Stomach (tissue), 9 donors: ENCODE data around the gene CTDSPL. TPM values are rescaled to one million over a fixed set of nuclear protein-coding genes. Genes with fewer than 3 reads are reported as not detected.
A peak's percentile ranks its signal among the peaks of the same experiment; 100 is the strongest.

Experiments used
- DNase-seq, 2 donors: peaks; one replicate each; pipeline versions ENCODE4 v3.0.0 to v3.0.0-alpha.2; 2013 to 2019
- H3K27ac ChIP-seq, 5 donors: fragments of 200-600 bp in 4 of 5; sonication (generic) in 4 of 5; one replicate each; pipeline ENCODE4 v1.5.1; 2013 to 2019; ENCODE audit warnings: mild to moderate bottlenecking in 1 of 5, moderate library complexity in 1 of 5
- H3K27me3 ChIP-seq, 3 donors: fragments of 200-600 bp; sonication (generic); one replicate each; pipeline ENCODE4 v1.5.1; 2017 to 2019; ENCODE audit warnings: mixed run types in 1 of 3
- H3K36me3 ChIP-seq, 4 donors: fragments of 200-600 bp; sonication (generic); 1 replicate in 3 of 4; 2 replicates in 1 of 4; pipeline ENCODE4 v1.5.1; 2016 to 2019
- H3K4me1 ChIP-seq, 4 donors: fragments of 200-600 bp; sonication (generic); one replicate each; pipeline ENCODE4 v1.5.1; 2016 to 2019
- H3K4me3 ChIP-seq, 4 donors: fragments of 200-600 bp; sonication (generic) in 3 of 4; one replicate each; pipeline ENCODE4 v1.5.1; 2016 to 2019; ENCODE audit warnings: mild to moderate bottlenecking in 1 of 4
- H3K9me3 ChIP-seq, 4 donors: fragments of 200-600 bp; sonication (generic); one replicate each; pipeline ENCODE4 v1.5.1; 2016 to 2019
- CTCF ChIP-seq, 7 experiments: fragments of 450-650 bp in 4 of 7; fragments of 200-600 bp in 3 of 7; sonication (generic) in 3 of 7; IDR thresholded peaks; one replicate each; pipeline ENCODE4 v1.5.1; 2016 to 2019; ENCODE audit warnings: antibody characterized with exemption in 7 of 7, control low read depth in 2 of 7, mild to moderate bottlenecking in 1 of 7
- EP300 ChIP-seq: sonication (generic); formaldehyde crosslinking; IDR thresholded peaks from one replicate; pipeline ENCODE4 v1.6.1; 2017; ENCODE audit warnings: antibody characterized with exemption
- POLR2A ChIP-seq, 4 donors: fragments of 450-650 bp; IDR thresholded peaks; one replicate each; pipeline ENCODE4 v1.6.1; 2016; ENCODE audit warnings: antibody characterized with exemption in 4 of 4, control low read depth in 2 of 4, mild to moderate bottlenecking in 1 of 4, moderate library complexity in 1 of 4
- POLR2AphosphoS5 ChIP-seq, 3 donors: sonication (generic); formaldehyde crosslinking; IDR thresholded peaks; one replicate each; pipeline ENCODE4 v1.6.1; 2016; ENCODE audit warnings: antibody characterized with exemption in 3 of 3
- whole genome bisulfite sequencing, 5 donors: extraction: QIAGEN DNeasy Blood & Tissue Kit in 3 of 5; methylation state at CpG; one replicate each; pipeline versions ENCODE4 v1.1.5 to v1.1.7; 2013 to 2018; 5-methylcytosine and 5-hydroxymethylcytosine counted together
- intact Hi-C: fragments of 100-400 bp; cut with DNase I; formaldehyde crosslinking; loops from one replicate; pipeline ENCODE4 v1.15.1; 2023; ENCODE audit warnings: low total_unique reads
- polyA plus RNA-seq, 3 donors: library from polyadenylated mRNA; stranded (reverse); fragments of 200-250 nt; gene quantifications; one replicate each; pipeline ENCODE4 v1.2.3, GENCODE V29; 2013
- total RNA-seq, 5 donors: library from RNA; depleted of rRNA; stranded (reverse); fragments of >200 nt; gene quantifications; one replicate each; pipeline versions ENCODE4 v1.1.0 to v1.2.3, GENCODE V29; 2014 to 2016
- donor health status: healthy with polysubstance abuse.
- donor health status: Bipolar disorder and iron deficiency.
- donor health status: healthy.

CTDSPL gene
- total and polyA plus RNA-seq, 8 donors, result 13.4 to 54.9 (median 30.2) TPM

- WGBS, 5 donors, result 33 to 56% (median 41%) methylated on average over 8 of the region's 8 CpGs
- peaks cover 18 to 72% (median 52%) of the 10 kb centered on the region in 4 donors for H3K4me1 ChIP-seq
- TF ChIP-seq POLR2AphosphoS5 (IDR thresholded peaks at IDR 0.05), result no peak
- peak in 1 of 2 donors; percentile 25 for DNase-seq
- H3K27me3 ChIP-seq, result no peaks in the 10 kb centered on the region
- H3K36me3 ChIP-seq, result peaks cover 0 to 21% (median 10%) of the 10 kb centered on the region in 4 donors
- intact Hi-C loops, result no loop called here
- H3K9me3 ChIP-seq, result no peaks in the 10 kb centered on the region
- peak overlapping the region in 1 of 4 donors; percentile 59 for H3K4me3 ChIP-seq
- H3K27ac ChIP-seq, result peak overlapping the region; percentile 86 to 92 (median 90)
These were observed 131.4 kb downstream of the CTDSPL start for GRCh38 chr3:37993067-37993455.

- 54 to 57% (median 56%) methylated on average over 6 of the region's 6 CpGs for WGBS, 5 donors
- Histone ChIP-seq H3K36me3 (peaks cover 0 to 21% (median 10%) of the 10 kb centered on the region in 4 donors), H3K4me3 (peak overlapping the region; percentile 54 to 59 (median 56)), H3K9me3 (no peaks in the 10 kb centered on the region), H3K27me3 (no peaks in the 10 kb centered on the region), H3K4me1 (peaks cover 22 to 72% (median 55%) of the 10 kb centered on the region in 4 donors), H3K27ac (peak overlapping the region; percentile 86 to 92 (median 90))
- TF ChIP-seq POLR2AphosphoS5 (IDR thresholded peaks at IDR 0.05), result no peak
- TF ChIP-seq CTCF (IDR thresholded peaks at IDR 0.05), result no peak
- no peak for TF ChIP-seq POLR2A (IDR thresholded peaks at IDR 0.05)
- TF ChIP-seq EP300, result no peak
- intact Hi-C loops, result no loop called here
- DNase-seq, result no peak
These were observed 131.8 kb downstream of the CTDSPL start for GRCh38 chr3:37993460-37993819.

- intact Hi-C loops, result no loop called here
- peak; percentile 52 to 90 for DNase-seq
- peaks cover 0 to 21% (median 10%) of the 10 kb centered on the region in 4 donors for H3K36me3 ChIP-seq
- TF ChIP-seq POLR2AphosphoS5 (IDR thresholded peaks at IDR 0.05) (peak in 2 of 3 donors; percentile 53 to 85), CTCF (IDR thresholded peaks at IDR 0.05) (peak in 1 of 7 experiments; percentile 7), POLR2A (IDR thresholded peaks at IDR 0.05) (no peak)
- H3K4me3 ChIP-seq, result peak overlapping the region; percentile 54 to 59 (median 56)
- WGBS, 5 donors, result 13 to 41% (median 28%) methylated on average over 41 to 49 of the region's 49 CpGs
- H3K27ac ChIP-seq, result peak overlapping the region; percentile 86 to 92 (median 90)
- H3K27me3 ChIP-seq, result no peaks in the 10 kb centered on the region
- no peaks in the 10 kb centered on the region for H3K9me3 ChIP-seq
- peaks cover 25 to 71% (median 58%) of the 10 kb centered on the region in 4 donors for H3K4me1 ChIP-seq
These were observed 132.3 kb downstream of the CTDSPL start for GRCh38 chr3:37993820-37994638.

- peaks cover 28 to 71% (median 62%) of the 10 kb centered on the region in 4 donors for H3K4me1 ChIP-seq
- H3K4me3 ChIP-seq, result peak overlapping the region; percentile 54 to 59 (median 56)
- H3K36me3 ChIP-seq, result peaks cover 0 to 23% (median 11%) of the 10 kb centered on the region in 4 donors
These were observed 132.9 kb downstream of the CTDSPL start for GRCh38 chr3:37994639-37994972.

More at GRCh38 chr3:37994639-37994972, 132.9 kb downstream of the CTDSPL start:
- WGBS, 5 donors, result 38 to 71% (median 61%) methylated on average over 2 of the region's 2 CpGs
- no peaks in the 10 kb centered on the region for H3K9me3 ChIP-seq
- H3K27ac ChIP-seq, result peak overlapping the region in 4 of 5 donors; percentile 86 to 92 (median 88)
- intact Hi-C loops, result no loop called here
- no peaks in the 10 kb centered on the region for H3K27me3 ChIP-seq
- TF ChIP-seq CTCF (IDR thresholded peaks at IDR 0.05), result no peak
- no peak for TF ChIP-seq POLR2AphosphoS5 (IDR thresholded peaks at IDR 0.05)
- TF ChIP-seq EP300, result no peak
- TF ChIP-seq POLR2A (IDR thresholded peaks at IDR 0.05), result no peak
- DNase-seq, result no peak
